HUES48 (cell line): ENCODE measurements around the gene ZNF337.

Experiments
- H3K27ac ChIP-seq: one replicate; pipeline ENCODE4 v1.7.0; 2013; ENCODE audit warnings: low read depth, low read length, inconsistent platforms
- H3K27me3 ChIP-seq: 2 replicates; pipeline ENCODE4 v1.6.1; 2013; ENCODE audit warnings: mild to moderate bottlenecking, low read length; ENCODE audit not compliant: control insufficient read depth, insufficient read depth
- H3K36me3 ChIP-seq: 2 replicates; pipeline ENCODE4 v1.6.1; 2013; ENCODE audit warnings: low read length; ENCODE audit not compliant: control insufficient read depth, insufficient read depth
- H3K4me1 ChIP-seq: 2 replicates; pipeline ENCODE4 v1.6.1; 2013; ENCODE audit warnings: mild to moderate bottlenecking, low read length; ENCODE audit not compliant: control insufficient read depth, insufficient read depth
- H3K4me3 ChIP-seq: 2 replicates; pipeline ENCODE4 v1.5.1; 2013; ENCODE audit warnings: mild to moderate bottlenecking, low read depth, low read length
- H3K9ac ChIP-seq: 2 replicates; pipeline ENCODE4 v1.6.1; 2013; ENCODE audit warnings: mild to moderate bottlenecking, low read depth, low read length, moderate library complexity
- H3K9me3 ChIP-seq: 2 replicates; pipeline ENCODE4 v1.6.1; 2013; ENCODE audit warnings: low read length; ENCODE audit not compliant: control insufficient read depth, insufficient read depth

The ZNF337 gene

GRCh38 chr20:25696371-25697131 lies at the start of gene ZNF337:
Gene ZNF337 (minus strand): TSS chr20:25696853. CDS start chr20:25686417, 10,436 bp downstream.
- H3K36me3 ChIP-seq = peaks cover 10% of the 10 kb centered on the region
- peak within 1 kb of the TSS; percentile 77 for H3K9ac ChIP-seq
- peaks cover 3% of the 10 kb centered on the region; the same call in 1 of the 2 replicates for H3K9me3 ChIP-seq
- H3K27me3 ChIP-seq = no peaks in the 10 kb centered on the region
- H3K4me3 ChIP-seq = peak within 1 kb of the TSS; percentile 97
- H3K27ac ChIP-seq = peak within 1 kb of the TSS; percentile 92
- H3K4me1 ChIP-seq = no peaks in the 10 kb centered on the region

GRCh38 chr20:25745738-25746137 lies 49.1 kb upstream of the ZNF337 start:
- Histone ChIP-seq H3K4me3 (no peak overlapping the region), H3K27me3 (no peaks in the 10 kb centered on the region), H3K9me3 (no peaks in the 10 kb centered on the region), H3K36me3 (no peaks in the 10 kb centered on the region), H3K9ac (no peak overlapping the region), H3K4me1 (no peaks in the 10 kb centered on the region), H3K27ac (no peak overlapping the region)

GRCh38 chr20:25745100-25745499 lies 48.4 kb upstream of the ZNF337 start:
- Histone ChIP-seq H3K4me1 (no peaks in the 10 kb centered on the region), H3K27ac (no peak overlapping the region), H3K9ac (no peak overlapping the region), H3K27me3 (no peaks in the 10 kb centered on the region), H3K36me3 (no peaks in the 10 kb centered on the region), H3K9me3 (no peaks in the 10 kb centered on the region), H3K4me3 (no peak overlapping the region)

- Histone ChIP-seq H3K36me3 (no peaks in the 10 kb centered on the region), H3K27me3 (no peaks in the 10 kb centered on the region), H3K27ac (no peak overlapping the region), H3K9ac (no peak overlapping the region), H3K4me1 (no peaks in the 10 kb centered on the region), H3K9me3 (no peaks in the 10 kb centered on the region), H3K4me3 (no peak overlapping the region)
Measured at GRCh38 chr20:25744261-25744660, 47.6 kb upstream of the ZNF337 start.

GRCh38 chr20:25741088-25741487 lies 44.4 kb upstream of the ZNF337 start:
- Histone ChIP-seq H3K9me3 (no peaks in the 10 kb centered on the region), H3K4me3 (no peak overlapping the region), H3K27ac (no peak overlapping the region), H3K36me3 (no peaks in the 10 kb centered on the region), H3K4me1 (no peaks in the 10 kb centered on the region), H3K27me3 (no peaks in the 10 kb centered on the region), H3K9ac (no peak overlapping the region)

GRCh38 chr20:25739615-25740320 lies 43.1 kb upstream of the ZNF337 start:
- Histone ChIP-seq H3K4me3 (no peak overlapping the region), H3K36me3 (no peaks in the 10 kb centered on the region), H3K4me1 (no peaks in the 10 kb centered on the region), H3K27me3 (no peaks in the 10 kb centered on the region), H3K9ac (no peak overlapping the region), H3K27ac (no peak overlapping the region), H3K9me3 (no peaks in the 10 kb centered on the region)

- no peaks in the 10 kb centered on the region for H3K27me3 ChIP-seq
- no peak overlapping the region for H3K9ac ChIP-seq
- H3K4me1 ChIP-seq = no peaks in the 10 kb centered on the region
- no peak overlapping the region for H3K27ac ChIP-seq
- H3K36me3 ChIP-seq = no peaks in the 10 kb centered on the region
- H3K9me3 ChIP-seq = no peaks in the 10 kb centered on the region
- H3K4me3 ChIP-seq = no peak overlapping the region
Measured at GRCh38 chr20:25738198-25738597, 41.5 kb upstream of the ZNF337 start.

- Histone ChIP-seq H3K4me1 (no peaks in the 10 kb centered on the region), H3K9ac (no peak overlapping the region), H3K4me3 (no peak overlapping the region), H3K27me3 (no peaks in the 10 kb centered on the region), H3K9me3 (no peaks in the 10 kb centered on the region), H3K27ac (no peak overlapping the region), H3K36me3 (no peaks in the 10 kb centered on the region)
Measured at GRCh38 chr20:25733903-25734302, 37.2 kb upstream of the ZNF337 start.

- no peak overlapping the region for H3K27ac ChIP-seq
- no peaks in the 10 kb centered on the region for H3K27me3 ChIP-seq
- no peaks in the 10 kb centered on the region for H3K4me1 ChIP-seq
- H3K4me3 ChIP-seq = no peak overlapping the region
- no peak overlapping the region for H3K9ac ChIP-seq
- no peaks in the 10 kb centered on the region for H3K36me3 ChIP-seq
- H3K9me3 ChIP-seq = no peaks in the 10 kb centered on the region
Measured at GRCh38 chr20:25730862-25731261, 34.2 kb upstream of the ZNF337 start.

GRCh38 chr20:25726357-25726756 lies 29.7 kb upstream of the ZNF337 start:
- Histone ChIP-seq H3K36me3 (no peaks in the 10 kb centered on the region), H3K9ac (no peak overlapping the region), H3K27ac (no peak overlapping the region), H3K4me3 (no peak overlapping the region), H3K27me3 (no peaks in the 10 kb centered on the region), H3K4me1 (no peaks in the 10 kb centered on the region), H3K9me3 (no peaks in the 10 kb centered on the region)

- Histone ChIP-seq H3K9me3 (no peaks in the 10 kb centered on the region), H3K9ac (no peak overlapping the region), H3K27me3 (no peaks in the 10 kb centered on the region), H3K27ac (no peak overlapping the region), H3K4me1 (no peaks in the 10 kb centered on the region), H3K4me3 (no peak overlapping the region), H3K36me3 (no peaks in the 10 kb centered on the region)
Measured at GRCh38 chr20:25725639-25726038, 29.0 kb upstream of the ZNF337 start.
